Gastroesophageal sphincter (tissue), 4 donors: Measurements from ENCODE around the gene RELL1. TPM values are rescaled to one million over a fixed set of nuclear protein-coding genes. Genes with fewer than 3 reads are reported as not detected.

Experiments used
- ATAC-seq: fragments of 150-250 bp; one replicate; pipeline ENCODE4 v1.9.1; 2016; ENCODE audit warnings: mild to moderate bottlenecking, moderate library complexity
- H3K27ac ChIP-seq, 4 donors: fragments of 200-600 bp; sonication (generic) in 3 of 4; 1 replicate in 3 of 4; 2 replicates in 1 of 4; pipeline ENCODE4 v1.5.1; 2016 to 2019
- H3K27me3 ChIP-seq: fragments of 200-600 bp; sonication (generic); one replicate; pipeline ENCODE4 v1.5.1; 2019
- H3K36me3 ChIP-seq, 2 donors: fragments of 200-600 bp; sonication (generic); one replicate each; pipeline ENCODE4 v1.5.1; 2019; ENCODE audit warnings: control low read depth in 1 of 2
- H3K4me1 ChIP-seq, 3 donors: fragments of 200-600 bp; sonication (generic); 1 replicate in 2 of 3; 2 replicates in 1 of 3; pipeline ENCODE4 v1.5.1; 2016 to 2019; ENCODE audit warnings: control low read depth in 2 of 3
- H3K4me3 ChIP-seq, 2 donors: fragments of 200-600 bp; sonication (generic); one replicate each; pipeline ENCODE4 v1.5.1; 2019; ENCODE audit warnings: mild to moderate bottlenecking in 1 of 2, moderate library complexity in 1 of 2
- H3K9me3 ChIP-seq, 3 donors: fragments of 200-600 bp; sonication (generic); one replicate each; pipeline ENCODE4 v1.5.1; 2017 to 2019; ENCODE audit warnings: control low read depth in 2 of 3
- CTCF ChIP-seq, 4 experiments: fragments of 200-600 bp in 2 of 4; fragments of 450-650 bp in 2 of 4; sonication (generic) in 1 of 4; IDR thresholded peaks; one replicate each; pipeline ENCODE4 v1.5.1; 2017 to 2019; ENCODE audit warnings: antibody characterized with exemption in 4 of 4, mild to moderate bottlenecking in 2 of 4, moderate library complexity in 2 of 4
- EP300 ChIP-seq: sonication (generic); formaldehyde crosslinking; IDR thresholded peaks from one replicate; pipeline ENCODE4 v1.6.1; 2017; ENCODE audit warnings: antibody characterized with exemption, mild to moderate bottlenecking
- POLR2A ChIP-seq, 2 donors: fragments of 450-650 bp; IDR thresholded peaks; one replicate each; pipeline ENCODE4 v1.6.1; 2017; ENCODE audit warnings: antibody characterized with exemption in 2 of 2, mild to moderate bottlenecking in 2 of 2, moderate library complexity in 1 of 2
- POLR2AphosphoS5 ChIP-seq: sonication (generic); formaldehyde crosslinking; IDR thresholded peaks from one replicate; pipeline ENCODE4 v1.6.1; 2017; ENCODE audit warnings: antibody characterized with exemption
- WGBS, 2 donors: methylation state at CpG; one replicate each; pipeline ENCODE4 v1.1.5; 2018; ENCODE audit warnings: low coverage in 1 of 2; 5-methylcytosine and 5-hydroxymethylcytosine counted together
- total RNA-seq, 4 donors: library from RNA; depleted of rRNA; stranded (reverse); fragments of >200 nt; gene quantifications; one replicate each; pipeline ENCODE4 v1.1.0, GENCODE V29; 2016

RELL1 gene
- total RNA-seq, 4 donors from 2014 or later: 61.0 to 96.7 (median 69.3) TPM

- ATAC-seq: no peak
- peak overlapping the region in 2 of 4 donors; percentile 99 for H3K27ac ChIP-seq
These were observed 1.5 kb upstream of the RELL1 start for GRCh38 chr4:37687681-37688080.

GRCh38 chr4:37687194-37687562 is 1.0 kb upstream of the RELL1 start:
- H3K27me3 ChIP-seq: no peaks in the 10 kb centered on the region
- no peaks in the 10 kb centered on the region for H3K36me3 ChIP-seq
- TF ChIP-seq POLR2A (IDR thresholded peaks at IDR 0.05) (no peak), EP300 (no peak), CTCF (IDR thresholded peaks at IDR 0.05) (no peak), POLR2AphosphoS5 (no peak)
- no peak for ATAC-seq
- 42 to 43% methylated on average over 2 to 4 of the region's 9 CpGs for WGBS, 2 donors
- H3K4me3 ChIP-seq: peak overlapping the region; percentile 48 to 91
- peak overlapping the region; percentile 20 to 99 (median 99) for H3K27ac ChIP-seq
- H3K4me1 ChIP-seq: peaks cover 5 to 41% (median 12%) of the 10 kb centered on the region in 3 donors
- no peaks in the 10 kb centered on the region for H3K9me3 ChIP-seq

More at GRCh38 chr4:37687681-37688080, 1.5 kb upstream of the RELL1 start:
- Histone ChIP-seq H3K4me3 (no peak overlapping the region), H3K9me3 (no peaks in the 10 kb centered on the region), H3K27me3 (no peaks in the 10 kb centered on the region), H3K36me3 (no peaks in the 10 kb centered on the region), H3K4me1 (peaks cover 5 to 36% (median 12%) of the 10 kb centered on the region in 3 donors)
- 100% methylated on average over 4 of the region's 9 CpGs; no CpG with 5 or more reads in 1 of the 2 donors for WGBS, 2 donors
- TF ChIP-seq EP300 (no peak), POLR2A (IDR thresholded peaks at IDR 0.05) (no peak), CTCF (IDR thresholded peaks at IDR 0.05) (no peak), POLR2AphosphoS5 (no peak)

- Histone ChIP-seq H3K36me3 (no peaks in the 10 kb centered on the region), H3K9me3 (no peaks in the 10 kb centered on the region), H3K4me3 (peak overlapping the region; percentile 53 to 91), H3K4me1 (peaks cover 5 to 41% (median 12%) of the 10 kb centered on the region in 3 donors), H3K27ac (peak overlapping the region; percentile 88 to 99 (median 99)), H3K27me3 (no peaks in the 10 kb centered on the region)
- peak; percentile 37 for ATAC-seq
- TF ChIP-seq POLR2A (IDR thresholded peaks at IDR 0.05) (peak; percentile 96 to 97), CTCF (IDR thresholded peaks at IDR 0.05) (no peak), POLR2AphosphoS5 (peak; percentile 93), EP300 (no peak)
- 0% methylated on average over 6 to 13 of the region's 75 CpGs for WGBS, 2 donors
These were observed 278 bp downstream of the RELL1 start for GRCh38 chr4:37685823-37686372.

DNA sequence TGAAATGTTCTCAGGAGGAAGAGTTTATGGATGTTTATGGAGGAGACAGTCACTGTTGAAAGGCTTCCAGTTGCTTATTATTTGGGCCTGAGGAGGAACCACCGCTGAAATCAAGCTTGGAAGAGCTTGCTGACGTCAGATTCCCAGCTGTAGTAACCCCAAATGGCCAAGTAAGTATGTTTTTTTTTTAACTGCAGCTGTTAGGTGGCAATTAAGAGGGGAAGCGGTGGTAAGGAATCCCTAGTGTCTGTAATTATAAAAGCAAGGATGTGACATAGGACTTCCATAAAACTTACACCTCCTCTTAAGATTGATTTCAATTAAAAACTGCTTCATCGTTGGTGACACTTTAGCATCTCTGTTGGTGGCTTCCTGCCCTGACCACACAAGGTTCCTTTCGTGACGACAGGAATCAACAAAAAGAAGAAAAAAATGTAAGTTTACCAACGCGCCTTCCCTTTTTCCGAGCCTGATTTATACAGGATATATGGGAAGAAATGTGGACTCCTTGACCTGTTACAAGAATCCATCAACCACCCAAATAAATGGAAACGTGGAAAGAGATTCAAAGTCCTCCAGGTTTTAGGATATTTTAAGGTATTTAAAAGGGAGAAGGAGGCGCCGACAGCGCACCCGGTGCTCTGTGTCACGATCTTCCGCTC is 884 bp downstream of the RELL1 start:
- Histone ChIP-seq H3K27ac (peak overlapping the region; percentile 88 to 99 (median 99)), H3K4me3 (peak overlapping the region; percentile 53 to 91), H3K36me3 (no peaks in the 10 kb centered on the region), H3K4me1 (peaks cover 5 to 41% (median 12%) of the 10 kb centered on the region in 3 donors), H3K9me3 (no peaks in the 10 kb centered on the region), H3K27me3 (no peaks in the 10 kb centered on the region)
- no peak for TF ChIP-seq POLR2A (IDR thresholded peaks at IDR 0.05)
- TF ChIP-seq POLR2AphosphoS5: peak; percentile 22
- no peak for ATAC-seq
- 1 to 3% methylated on average over 10 to 16 of the region's 16 CpGs for WGBS, 2 donors

DNA sequence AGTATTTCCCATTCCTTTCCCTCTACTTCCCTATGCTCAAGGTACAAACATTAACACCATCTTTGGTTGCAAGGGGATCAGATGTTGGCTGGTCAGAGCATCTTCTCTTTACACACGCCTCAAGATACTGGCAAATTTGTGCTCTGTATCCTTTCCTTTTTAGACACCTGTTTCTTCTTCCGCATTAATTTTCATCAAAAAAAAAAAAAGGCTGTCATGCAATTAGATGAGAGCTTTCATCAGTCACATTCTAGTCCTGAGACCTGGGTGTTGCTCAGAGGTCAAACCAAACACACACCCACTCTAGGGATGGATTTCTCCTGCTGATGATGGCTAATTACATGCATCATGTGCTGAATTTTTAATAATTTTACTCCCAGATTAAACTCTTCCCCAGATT is 2.0 kb downstream of the RELL1 start:
- peak overlapping the region in 3 of 4 donors; percentile 99 for H3K27ac ChIP-seq
- TF ChIP-seq CTCF (IDR thresholded peaks at IDR 0.05) (no peak), POLR2AphosphoS5 (no peak), POLR2A (IDR thresholded peaks at IDR 0.05) (no peak), EP300 (no peak)

More for the DNA sequence above, 2.0 kb downstream of the RELL1 start:
- Histone ChIP-seq H3K36me3 (no peaks in the 10 kb centered on the region), H3K9me3 (no peaks in the 10 kb centered on the region), H3K27me3 (no peaks in the 10 kb centered on the region), H3K4me1 (peaks cover 5 to 52% (median 12%) of the 10 kb centered on the region in 3 donors), H3K4me3 (no peak overlapping the region)
- 73 to 83% methylated on average over 2 of the region's 2 CpGs for WGBS, 2 donors
- no peak for ATAC-seq
